Measurements from ENCODE around the gene EFCAB11. TPM values are rescaled to one million over a fixed set of nuclear protein-coding genes. Genes with fewer than 3 reads are reported as not detected.

The EFCAB11 gene
- total RNA-seq, 1 experiment from 2014 or later, result 15.5 TPM

DNA sequence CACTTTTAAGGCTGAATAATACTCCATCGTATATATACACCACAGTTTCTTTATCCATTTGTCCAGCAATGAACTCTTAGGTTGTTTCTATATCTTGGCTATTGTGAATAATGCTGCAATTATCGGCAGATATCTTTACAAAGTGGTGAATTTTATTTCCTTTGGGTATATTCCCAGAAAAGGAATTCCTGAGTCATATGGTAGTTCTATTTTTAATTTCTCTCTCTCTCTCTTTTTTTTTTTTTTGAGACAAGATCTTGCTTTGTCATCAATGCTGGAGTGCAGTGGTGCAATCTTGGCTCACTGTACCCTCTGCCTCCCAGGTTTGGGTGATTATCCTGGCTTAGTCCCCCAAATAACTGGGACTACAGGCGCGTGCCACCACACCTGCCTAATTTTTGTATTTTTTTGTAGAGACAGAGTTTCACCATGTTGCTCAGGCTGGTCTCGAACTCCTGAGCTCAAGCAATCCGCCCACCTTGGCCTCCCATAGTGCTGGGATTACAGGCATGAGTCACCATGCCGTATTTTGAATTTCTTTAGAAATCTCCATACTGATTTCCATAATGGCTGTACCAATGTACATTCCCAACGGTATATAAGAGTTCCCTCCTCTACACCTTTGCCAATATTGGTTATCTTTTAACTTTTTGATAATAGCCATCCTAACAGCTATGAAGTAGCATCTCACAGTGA, 98.4 kb downstream of the EFCAB11 start:
- H3K4me3 Mint-ChIP-seq, result no peak overlapping the region
- ChIA-PET POLR2A (no interaction called here), CTCF (interaction anchor here (0.8 kb wide), 1 partner anchor 815 kb away, joined by 3 read pairs; no protein-coding TSS in a partner anchor)
- H3K9me3 Mint-ChIP-seq, result peaks cover 2% of the 10 kb centered on the region; the same call in 1 of the 2 replicates
- peaks cover 3% of the 10 kb centered on the region for H3K4me1 Mint-ChIP-seq
- no peak overlapping the region for H3K27ac Mint-ChIP-seq
- no peaks in the 10 kb centered on the region for H3K27me3 Mint-ChIP-seq (ENCODE audit: low read depth)
- DNase-seq (ENCODE audit: low spot score) (no peak), ATAC-seq (no peak)
- TF ChIP-seq NR3C1 (CRISPR knock-in tag; conservative IDR thresholded peaks at IDR 0.05; ENCODE audit: low read depth), result no peak
- TF ChIP-seq, protein P1, sequence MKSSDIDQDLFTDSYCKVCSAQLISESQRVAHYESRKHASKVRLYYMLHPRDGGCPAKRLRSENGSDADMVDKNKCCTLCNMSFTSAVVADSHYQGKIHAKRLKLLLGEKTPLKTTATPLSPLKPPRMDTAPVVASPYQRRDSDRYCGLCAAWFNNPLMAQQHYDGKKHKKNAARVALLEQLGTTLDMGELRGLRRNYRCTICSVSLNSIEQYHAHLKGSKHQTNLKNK (CRISPR knock-in tag; IDR thresholded peaks at IDR 0.05), result no peak
- TF ChIP-seq, protein P2, sequence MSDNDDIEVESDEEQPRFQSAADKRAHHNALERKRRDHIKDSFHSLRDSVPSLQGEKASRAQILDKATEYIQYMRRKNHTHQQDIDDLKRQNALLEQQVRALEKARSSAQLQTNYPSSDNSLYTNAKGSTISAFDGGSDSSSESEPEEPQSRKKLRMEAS (CRISPR knock-in tag; IDR thresholded peaks at IDR 0.05), result no peak
- TF ChIP-seq HMGA2 (CRISPR knock-in tag; IDR thresholded peaks at IDR 0.05), result no peak
- TF ChIP-seq SMAD4 (CRISPR knock-in tag; IDR thresholded peaks at IDR 0.05), result no peak
- TF ChIP-seq ESRRA (CRISPR knock-in tag; IDR thresholded peaks at IDR 0.05; ENCODE audit: borderline replicate concordance), result no peak
- TF ChIP-seq, protein P3, sequence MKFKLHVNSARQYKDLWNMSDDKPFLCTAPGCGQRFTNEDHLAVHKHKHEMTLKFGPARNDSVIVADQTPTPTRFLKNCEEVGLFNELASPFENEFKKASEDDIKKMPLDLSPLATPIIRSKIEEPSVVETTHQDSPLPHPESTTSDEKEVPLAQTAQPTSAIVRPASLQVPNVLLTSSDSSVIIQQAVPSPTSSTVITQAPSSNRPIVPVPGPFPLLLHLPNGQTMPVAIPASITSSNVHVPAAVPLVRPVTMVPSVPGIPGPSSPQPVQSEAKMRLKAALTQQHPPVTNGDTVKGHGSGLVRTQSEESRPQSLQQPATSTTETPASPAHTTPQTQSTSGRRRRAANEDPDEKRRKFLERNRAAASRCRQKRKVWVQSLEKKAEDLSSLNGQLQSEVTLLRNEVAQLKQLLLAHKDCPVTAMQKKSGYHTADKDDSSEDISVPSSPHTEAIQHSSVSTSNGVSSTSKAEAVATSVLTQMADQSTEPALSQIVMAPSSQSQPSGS (CRISPR knock-in tag; IDR thresholded peaks at IDR 0.05; ENCODE audit: borderline replicate concordance, low read depth), result no peak
- TF ChIP-seq NFATC4 (CRISPR knock-in tag; IDR thresholded peaks at IDR 0.05), result no peak
- TF ChIP-seq, protein P4, sequence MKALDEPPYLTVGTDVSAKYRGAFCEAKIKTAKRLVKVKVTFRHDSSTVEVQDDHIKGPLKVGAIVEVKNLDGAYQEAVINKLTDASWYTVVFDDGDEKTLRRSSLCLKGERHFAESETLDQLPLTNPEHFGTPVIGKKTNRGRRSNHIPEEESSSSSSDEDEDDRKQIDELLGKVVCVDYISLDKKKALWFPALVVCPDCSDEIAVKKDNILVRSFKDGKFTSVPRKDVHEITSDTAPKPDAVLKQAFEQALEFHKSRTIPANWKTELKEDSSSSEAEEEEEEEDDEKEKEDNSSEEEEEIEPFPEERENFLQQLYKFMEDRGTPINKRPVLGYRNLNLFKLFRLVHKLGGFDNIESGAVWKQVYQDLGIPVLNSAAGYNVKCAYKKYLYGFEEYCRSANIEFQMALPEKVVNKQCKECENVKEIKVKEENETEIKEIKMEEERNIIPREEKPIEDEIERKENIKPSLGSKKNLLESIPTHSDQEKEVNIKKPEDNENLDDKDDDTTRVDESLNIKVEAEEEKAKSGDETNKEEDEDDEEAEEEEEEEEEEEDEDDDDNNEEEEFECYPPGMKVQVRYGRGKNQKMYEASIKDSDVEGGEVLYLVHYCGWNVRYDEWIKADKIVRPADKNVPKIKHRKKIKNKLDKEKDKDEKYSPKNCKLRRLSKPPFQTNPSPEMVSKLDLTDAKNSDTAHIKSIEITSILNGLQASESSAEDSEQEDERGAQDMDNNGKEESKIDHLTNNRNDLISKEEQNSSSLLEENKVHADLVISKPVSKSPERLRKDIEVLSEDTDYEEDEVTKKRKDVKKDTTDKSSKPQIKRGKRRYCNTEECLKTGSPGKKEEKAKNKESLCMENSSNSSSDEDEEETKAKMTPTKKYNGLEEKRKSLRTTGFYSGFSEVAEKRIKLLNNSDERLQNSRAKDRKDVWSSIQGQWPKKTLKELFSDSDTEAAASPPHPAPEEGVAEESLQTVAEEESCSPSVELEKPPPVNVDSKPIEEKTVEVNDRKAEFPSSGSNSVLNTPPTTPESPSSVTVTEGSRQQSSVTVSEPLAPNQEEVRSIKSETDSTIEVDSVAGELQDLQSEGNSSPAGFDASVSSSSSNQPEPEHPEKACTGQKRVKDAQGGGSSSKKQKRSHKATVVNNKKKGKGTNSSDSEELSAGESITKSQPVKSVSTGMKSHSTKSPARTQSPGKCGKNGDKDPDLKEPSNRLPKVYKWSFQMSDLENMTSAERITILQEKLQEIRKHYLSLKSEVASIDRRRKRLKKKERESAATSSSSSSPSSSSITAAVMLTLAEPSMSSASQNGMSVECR (CRISPR knock-in tag; IDR thresholded peaks at IDR 0.05; ENCODE audit: borderline replicate concordance), result no peak
- no peak for TF ChIP-seq NFYB (CRISPR knock-in tag; conservative IDR thresholded peaks at IDR 0.05; ENCODE audit: low read depth)
- no peak for TF ChIP-seq NFE2L1 (CRISPR knock-in tag; IDR thresholded peaks at IDR 0.05)
- no peak for TF ChIP-seq MXD4 (CRISPR knock-in tag; IDR thresholded peaks at IDR 0.05; ENCODE audit: borderline replicate concordance)
- no peak for TF ChIP-seq RELA (CRISPR knock-in tag; IDR thresholded peaks at IDR 0.05; ENCODE audit: borderline replicate concordance)
- no peak for TF ChIP-seq ZNF671 (CRISPR knock-in tag; IDR thresholded peaks at IDR 0.05)
- no peaks in the 10 kb centered on the region for H3K36me3 Mint-ChIP-seq

DNA sequence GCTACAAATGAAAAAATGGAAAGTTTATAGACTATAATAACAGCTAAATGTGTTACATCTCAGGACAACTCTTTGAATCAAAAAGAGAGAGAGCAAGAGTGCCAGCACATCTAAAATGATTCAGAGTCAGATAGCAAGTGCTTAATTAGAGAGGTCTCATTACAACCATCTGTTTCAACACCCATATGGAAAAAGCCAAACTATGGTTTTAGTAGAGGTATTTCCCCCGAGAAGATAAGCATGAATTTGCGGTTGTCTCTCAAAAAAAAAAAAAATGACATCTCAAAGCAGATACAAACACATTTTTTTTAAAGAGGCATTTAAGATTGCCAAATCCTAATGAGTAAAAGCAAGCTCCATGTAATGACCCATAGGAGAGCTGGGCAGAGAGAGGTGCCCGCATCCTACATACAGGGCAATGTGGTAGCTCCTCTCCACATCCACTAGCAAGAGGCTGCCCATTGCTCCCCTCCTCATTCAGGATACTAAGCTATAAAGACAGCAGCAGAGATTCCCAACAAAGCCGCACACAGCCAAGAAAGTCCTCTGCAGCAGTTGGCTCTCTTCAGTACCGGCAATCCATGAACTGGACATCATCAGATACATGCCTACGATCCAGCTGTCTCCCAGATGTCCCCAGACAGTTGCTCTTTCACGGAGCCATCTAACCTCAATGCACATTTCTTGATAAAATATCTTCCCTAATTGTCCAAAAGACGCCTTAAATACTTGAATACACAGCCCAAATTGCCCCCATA, 100.4 kb downstream of the EFCAB11 start:
- ChIA-PET CTCF (interaction anchor here (0.7 kb wide), 1 partner anchor 1001 kb away, joined by 3 read pairs; no protein-coding TSS in a partner anchor), POLR2A (interaction anchor here (0.6 kb wide), 1 partner anchor 739 kb away, joined by 4 read pairs; no protein-coding TSS in a partner anchor)
- ATAC-seq (no peak), DNase-seq (ENCODE audit: low spot score) (no peak)
- no peak for TF ChIP-seq ZNF416 (CRISPR knock-in tag; IDR thresholded peaks at IDR 0.05)
- TF ChIP-seq CBFB (CRISPR knock-in tag; IDR thresholded peaks at IDR 0.05; ENCODE audit: low read depth), result no peak
- Mint-ChIP-seq H3K4me3 (no peak overlapping the region), H3K27me3 (ENCODE audit: low read depth) (no peaks in the 10 kb centered on the region), H3K9me3 (no peaks in the 10 kb centered on the region), H3K4me1 (peaks cover 14% of the 10 kb centered on the region), H3K36me3 (no peaks in the 10 kb centered on the region), H3K27ac (no peak overlapping the region)
